NCI-H2196 treated with DMSO at 0.1 percent for 48 hours (cell line): ENCODE data around the gene ATF6.
"Not testable (repeated sequence)": the region's sequence is repeated elsewhere in the genome, so short reads cannot be mapped to it uniquely, and the experiment has no call there.

ENCODE experiments used
- DNase-seq: peaks from one replicate; lab custom pipeline; 2025; ENCODE audit not compliant: unreplicated experiment; lab: John Stamatoyannopoulos, UW

ATF6 gene

DNA sequence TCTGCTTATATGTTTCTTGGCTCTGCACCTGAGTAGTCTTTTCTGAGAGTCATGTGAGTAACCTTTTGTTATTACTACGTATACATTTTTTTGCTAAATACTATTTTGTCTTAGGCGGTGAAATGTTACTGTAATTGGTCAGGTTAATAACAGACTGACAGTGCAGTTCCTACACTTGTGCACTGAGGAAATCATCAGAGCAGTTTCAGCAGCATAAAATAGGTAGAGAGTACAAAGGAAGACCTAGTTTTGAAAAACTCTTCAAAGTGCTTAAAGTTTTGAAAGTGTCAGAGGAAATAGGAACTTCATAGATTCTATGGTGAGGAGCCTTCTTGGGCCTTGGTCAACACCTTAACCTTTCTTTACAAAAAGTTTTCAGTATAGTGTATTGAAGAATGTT is 11.1 kb downstream of the ATF6 start:
- DNase-seq = no peak

DNA sequence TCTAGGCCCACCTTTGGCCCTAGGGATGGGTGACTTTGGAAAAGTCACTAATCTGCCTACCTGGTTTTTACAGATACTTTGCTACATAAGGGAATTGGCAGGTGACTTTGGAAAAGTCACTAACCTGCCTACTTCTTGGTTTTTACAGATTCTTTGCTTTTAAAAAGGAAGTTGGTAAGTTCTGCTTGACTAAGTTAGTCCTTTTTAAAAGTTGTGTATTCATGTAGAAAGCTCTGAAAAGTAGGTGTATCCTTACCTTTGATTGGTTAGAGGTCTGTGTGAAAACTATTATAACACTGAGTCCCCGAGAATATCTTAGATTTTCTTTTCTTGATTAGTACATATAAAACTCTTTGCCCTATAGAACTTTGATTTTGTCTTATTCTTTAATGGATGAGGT is 12.4 kb downstream of the ATF6 start:
- DNase-seq = no peak

DNA sequence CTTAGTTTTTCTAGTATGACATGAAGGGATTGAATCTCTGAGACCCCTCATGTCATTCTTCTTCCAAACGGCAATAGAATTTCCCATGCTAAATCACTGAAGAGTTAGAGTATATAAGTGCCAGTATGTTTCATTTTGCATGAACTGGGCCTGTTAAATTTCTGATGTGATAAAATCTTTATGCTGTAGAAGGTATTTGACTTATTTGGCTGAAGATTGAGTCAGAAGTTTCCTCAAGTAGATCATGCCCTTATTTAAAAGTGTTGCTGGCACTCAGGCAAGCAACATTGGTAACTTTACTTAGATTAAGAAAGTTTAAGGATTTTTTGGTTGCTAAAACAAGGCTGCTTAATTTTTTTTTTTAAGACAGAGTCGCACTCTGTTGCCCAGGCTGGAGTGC is 13.3 kb downstream of the ATF6 start:
- no peak for DNase-seq

DNA sequence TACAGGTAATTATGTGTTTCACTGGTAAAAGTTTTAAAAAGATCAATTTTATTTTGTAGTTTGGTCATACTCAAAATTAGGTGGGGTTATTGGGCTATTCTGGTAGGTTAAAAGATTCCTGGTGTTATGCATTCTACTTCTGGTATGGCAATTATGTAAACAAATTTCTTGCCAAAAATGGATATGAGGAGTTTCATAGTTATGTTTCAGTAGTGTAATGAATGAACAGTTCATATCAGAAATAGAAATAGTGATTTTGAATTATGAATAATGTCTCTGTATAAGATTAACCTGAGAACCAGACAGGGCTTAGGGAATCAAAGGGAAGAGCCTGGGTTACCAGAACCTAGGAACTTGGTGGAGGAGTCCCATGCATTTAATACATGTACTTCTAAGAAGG is 15.9 kb downstream of the ATF6 start:
- DNase-seq = no peak

DNA sequence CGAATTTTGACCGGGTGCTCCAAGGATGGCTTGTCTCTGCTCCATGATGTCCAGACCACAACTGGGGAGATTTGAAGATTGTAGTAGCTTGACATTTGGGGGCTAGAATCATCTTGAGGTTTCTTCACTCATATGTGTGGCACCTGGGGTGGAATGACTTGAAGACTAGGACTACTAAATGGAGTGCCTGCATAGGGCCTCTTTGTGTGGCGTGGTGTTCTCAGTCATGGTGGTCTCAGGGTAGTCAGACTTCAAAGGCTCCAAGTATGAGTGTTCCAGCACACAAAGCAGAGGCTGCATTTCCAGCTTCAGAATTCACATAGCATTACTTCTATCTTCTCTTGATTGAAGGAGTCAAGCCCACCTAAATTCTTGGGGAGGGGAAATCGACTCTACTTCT is 16.8 kb downstream of the ATF6 start:
- no peak for DNase-seq

DNA sequence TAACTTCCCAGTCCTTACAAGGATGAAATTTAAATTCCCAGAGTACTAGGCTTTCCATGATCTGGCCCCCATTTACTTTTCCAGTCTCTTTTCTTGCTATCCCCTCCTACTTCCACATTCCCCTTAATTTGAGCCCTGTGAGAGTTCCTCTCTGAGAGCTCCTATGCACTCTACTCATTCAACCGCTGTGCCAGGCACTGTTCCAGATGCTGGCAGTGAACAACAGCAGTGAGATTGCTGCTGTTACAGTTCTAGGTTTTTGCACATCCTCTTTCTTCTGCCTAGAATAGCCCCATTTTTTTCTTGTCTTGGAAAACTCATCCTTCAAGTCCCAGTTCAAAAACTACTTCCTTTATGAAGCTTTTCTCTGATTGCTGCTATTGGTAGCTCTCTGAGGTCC is 18.8 kb downstream of the ATF6 start:
- no peak for DNase-seq

DNA sequence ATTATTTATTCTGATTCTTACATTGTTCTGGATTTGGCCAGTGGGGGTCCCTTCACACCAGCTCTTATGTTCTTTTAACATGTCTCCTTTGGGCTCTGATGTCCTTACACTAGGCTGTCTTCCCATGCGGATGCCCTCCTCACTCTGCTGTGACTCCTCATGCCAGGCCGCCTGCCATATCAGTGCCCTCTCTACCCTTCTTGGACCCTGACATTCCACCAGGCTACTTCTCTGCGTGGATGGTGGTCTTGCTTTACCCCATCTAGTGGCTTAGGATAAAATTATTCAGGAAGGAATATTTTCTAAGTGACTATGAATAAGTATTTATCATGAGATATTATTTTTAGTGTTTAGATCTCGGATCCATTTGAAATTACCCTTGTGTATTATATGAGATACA is 21.2 kb downstream of the ATF6 start:
- no peak for DNase-seq

DNA sequence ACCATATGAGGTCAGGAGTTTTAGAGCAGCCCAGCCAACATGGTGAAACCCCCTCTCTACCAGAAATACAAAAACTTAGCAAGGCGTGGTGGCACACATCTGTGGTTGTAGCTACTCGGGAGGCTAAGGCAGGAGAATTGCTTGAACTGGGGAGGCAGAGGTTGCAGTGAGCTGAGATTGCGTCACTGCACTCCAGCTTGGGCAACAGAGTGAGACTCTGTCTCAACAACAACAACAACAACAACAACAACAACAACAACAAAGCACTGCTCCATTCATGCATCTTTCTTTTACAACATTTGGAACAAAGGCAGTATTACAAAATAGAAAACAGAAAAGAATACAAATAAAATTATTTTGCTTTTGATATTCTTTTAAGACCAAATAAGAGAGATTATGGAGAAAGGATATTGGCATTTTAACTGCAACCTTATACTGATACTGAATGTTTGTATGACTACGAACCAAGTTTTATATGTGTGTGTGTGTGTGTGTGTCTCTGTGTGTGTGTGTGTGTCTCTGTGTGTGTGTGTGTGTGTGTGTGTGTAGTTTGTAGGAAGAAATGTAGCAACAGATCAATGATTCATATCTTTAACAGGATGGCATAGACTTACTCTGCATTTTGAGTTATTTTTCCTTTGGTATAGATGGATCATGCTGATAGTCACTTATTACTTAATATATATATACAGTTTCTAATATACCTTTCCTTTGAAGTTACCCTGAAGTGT is 24.6 kb downstream of the ATF6 start:
- DNase-seq = no peak

DNA sequence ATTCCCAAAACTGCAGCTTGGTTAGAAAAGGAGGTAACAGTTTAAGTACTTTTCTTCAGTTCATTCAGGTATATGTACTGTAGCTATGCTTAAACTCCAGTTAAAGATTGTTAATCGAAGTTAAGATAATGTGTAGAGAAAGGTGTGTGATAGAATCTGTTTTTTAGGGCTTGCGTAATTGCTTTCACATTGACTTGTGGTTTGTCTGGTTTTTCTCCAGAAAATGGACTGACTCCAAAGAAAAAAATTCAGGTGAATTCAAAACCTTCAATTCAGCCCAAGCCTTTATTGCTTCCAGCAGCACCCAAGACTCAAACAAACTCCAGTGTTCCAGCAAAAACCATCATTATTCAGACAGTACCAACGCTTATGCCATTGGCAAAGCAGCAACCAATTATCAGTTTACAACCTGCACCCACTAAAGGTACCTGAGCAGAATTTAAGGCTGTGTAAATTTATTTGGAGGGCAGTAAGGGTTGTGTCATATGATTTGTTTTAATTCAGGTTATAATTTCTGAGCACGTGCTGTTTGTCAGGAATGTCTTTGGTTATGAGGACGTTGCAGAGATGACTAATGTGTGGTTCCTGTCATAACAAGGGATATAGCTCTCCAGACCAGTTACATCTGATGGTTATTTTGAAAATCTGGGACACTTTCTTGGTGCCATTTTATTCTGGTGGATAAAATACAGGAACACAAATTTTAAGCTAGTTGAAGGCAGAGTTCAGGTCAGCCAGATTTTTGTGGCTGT is 26.0 kb downstream of the ATF6 start:
- no peak for DNase-seq

DNA sequence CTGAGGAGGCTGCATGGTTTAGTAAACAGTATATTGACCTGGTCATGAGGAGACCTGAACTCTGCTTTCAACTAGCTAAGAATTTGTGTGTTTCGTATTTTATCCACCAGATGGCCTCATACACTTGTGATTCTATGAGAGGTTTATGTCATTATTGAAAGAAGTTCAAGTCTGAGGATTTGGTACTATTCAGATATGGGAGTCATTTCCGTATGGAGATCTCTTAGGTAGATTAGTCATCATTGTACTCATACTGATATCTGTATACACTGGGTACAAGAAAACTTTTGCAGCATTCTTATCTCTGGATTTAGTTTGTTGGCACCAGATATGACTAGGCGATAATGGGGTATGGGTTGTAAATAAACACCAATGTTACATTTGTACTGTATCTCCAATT is 26.6 kb downstream of the ATF6 start:
- peak; percentile 42 for DNase-seq

DNA sequence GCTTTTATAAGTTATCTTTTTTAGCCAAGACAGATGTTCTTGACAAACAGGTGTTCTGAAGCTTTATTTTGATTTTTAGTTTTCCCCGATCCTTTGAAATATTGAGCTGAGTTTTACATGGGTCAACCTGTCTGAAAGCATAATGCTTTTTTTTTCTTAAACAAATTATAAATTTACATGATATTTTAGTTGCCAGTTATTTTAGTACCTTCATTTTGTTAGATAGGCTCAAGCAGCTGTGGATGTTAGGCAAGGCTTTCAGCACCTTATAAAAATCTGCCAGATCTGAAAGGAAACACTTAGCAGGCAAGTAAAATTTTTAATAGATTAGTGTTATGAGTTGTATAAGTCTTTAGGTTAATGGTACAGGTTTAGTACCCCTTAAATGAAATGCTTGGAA is 33.7 kb downstream of the ATF6 start:
- no peak for DNase-seq

DNA sequence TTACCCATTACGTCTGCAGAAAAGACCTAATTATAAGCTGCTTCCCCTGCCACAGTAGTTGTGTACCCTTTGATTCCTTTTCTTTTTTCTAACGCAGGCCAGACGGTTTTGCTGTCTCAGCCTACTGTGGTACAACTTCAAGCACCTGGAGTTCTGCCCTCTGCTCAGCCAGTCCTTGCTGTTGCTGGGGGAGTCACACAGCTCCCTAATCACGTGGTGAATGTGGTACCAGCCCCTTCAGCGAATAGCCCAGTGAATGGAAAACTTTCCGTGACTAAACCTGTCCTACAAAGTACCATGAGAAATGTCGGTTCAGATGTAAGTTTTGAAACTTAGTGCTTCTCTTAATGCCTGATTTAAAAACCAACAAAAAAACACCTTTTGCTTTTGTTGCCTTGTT is 35.8 kb downstream of the ATF6 start:
- no peak for DNase-seq

DNA sequence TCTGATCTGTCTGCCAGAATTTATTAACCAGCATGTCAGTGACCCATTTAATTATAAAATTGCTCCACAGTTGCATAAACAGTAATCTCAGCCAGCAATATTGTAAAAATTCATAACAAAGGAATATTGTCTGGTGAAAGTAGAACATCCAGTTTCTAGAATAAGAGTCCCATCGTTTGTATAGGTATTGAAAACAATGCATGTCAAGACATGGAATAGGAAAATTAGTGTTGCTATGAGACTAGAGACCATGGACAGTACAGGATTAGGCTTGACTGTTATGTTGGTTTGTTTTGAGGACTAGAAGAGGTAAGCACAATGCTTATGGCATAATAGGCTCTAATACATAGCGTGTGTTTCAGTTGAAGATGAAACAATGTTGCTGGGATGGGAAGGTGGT is 37.1 kb downstream of the ATF6 start:
- no peak for DNase-seq

DNA sequence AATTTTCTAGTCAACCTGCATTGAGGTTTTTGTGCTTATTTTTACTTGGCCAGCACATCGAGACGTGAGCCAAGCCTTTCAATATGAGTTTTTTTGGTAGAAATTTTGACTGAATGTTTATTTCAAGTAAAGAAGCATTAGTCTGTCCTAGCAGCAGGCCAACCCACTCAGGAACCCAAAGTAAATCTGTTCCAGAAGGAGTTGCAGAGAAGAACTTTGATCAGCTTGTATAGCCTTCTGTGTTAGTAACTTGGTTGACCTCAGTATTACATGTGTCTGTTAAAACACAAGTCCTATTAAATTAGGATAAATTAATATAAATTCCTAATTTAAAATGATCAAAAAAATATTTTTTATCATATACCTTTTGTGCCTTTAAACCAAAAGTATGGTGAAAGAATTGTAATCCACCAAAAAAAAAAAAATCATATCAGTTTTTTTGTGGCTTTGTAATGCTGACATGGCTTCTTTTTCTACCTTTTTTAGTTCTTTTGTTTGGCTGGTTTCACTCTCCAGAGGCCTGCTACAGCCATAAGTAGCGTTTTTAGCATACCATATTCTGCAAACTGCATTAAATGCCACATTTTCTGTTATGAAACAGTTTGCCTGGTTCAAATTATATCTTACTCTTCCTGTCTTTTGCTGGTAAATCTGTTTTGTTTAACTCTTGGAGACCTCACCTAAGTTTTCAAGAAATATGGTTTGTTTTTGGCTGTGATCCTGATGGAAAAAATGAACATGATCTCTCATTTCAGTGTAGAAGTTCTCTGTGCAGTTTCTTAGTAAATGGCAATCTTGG is 39.5 kb downstream of the ATF6 start:
- DNase-seq = no peak

DNA sequence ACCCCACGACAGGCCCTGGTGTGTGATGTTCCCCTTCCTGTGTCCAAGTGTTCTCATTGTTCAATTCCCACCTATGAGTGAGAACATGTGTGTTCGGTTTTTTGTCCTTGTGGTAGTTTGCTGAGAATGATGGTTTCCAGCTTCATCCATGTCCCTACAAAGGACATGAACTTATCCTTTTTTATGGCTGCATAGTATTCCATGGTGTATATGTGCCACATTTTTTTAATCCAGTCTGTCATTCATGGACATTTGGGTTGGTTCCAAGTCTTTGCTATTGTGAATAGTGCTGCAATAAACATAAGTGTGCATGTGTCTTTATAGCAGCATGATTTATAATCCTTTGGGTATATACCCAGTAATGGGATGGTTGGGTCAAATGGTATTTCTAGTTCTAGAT is 43.1 kb downstream of the ATF6 start:
- DNase-seq = not testable (repeated sequence)

DNA sequence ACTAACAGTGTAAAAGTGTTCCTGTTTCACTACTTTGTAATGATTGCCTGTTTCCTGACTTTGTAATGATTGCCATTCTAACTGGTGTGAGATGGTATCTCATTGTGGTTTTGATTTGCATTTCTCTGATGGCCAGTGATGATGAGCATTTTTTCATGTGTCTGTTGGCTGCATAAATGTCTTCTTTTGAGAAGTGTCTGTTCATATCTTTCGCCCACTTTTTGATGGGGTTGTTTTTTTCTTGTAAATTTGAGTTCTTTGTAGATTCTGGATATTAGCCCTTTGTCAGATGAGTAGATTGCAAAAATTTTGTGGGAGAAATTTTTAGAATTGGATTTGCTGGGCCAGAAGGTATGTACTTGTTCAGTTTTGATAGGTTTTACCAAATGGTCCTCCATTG is 43.5 kb downstream of the ATF6 start:
- not testable (repeated sequence) for DNase-seq

DNA sequence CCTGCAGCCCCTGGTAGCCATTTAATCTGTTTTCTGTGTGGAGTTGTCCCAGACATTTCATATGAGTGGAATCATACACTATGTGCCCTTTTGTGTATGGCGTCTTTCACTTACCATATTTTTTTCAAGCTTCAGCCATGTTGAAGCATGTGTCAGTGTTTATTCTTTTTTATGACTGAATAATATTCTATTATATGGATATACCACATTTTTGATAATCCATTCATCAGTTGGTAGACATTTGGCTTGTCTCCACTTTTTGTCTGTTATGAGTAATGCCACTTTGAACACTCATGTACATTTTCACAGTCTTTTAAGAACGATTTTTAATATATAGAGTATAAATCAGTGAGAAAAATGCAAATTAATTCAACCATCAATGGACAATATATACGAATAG is 44.7 kb downstream of the ATF6 start:
- no peak for DNase-seq

DNA sequence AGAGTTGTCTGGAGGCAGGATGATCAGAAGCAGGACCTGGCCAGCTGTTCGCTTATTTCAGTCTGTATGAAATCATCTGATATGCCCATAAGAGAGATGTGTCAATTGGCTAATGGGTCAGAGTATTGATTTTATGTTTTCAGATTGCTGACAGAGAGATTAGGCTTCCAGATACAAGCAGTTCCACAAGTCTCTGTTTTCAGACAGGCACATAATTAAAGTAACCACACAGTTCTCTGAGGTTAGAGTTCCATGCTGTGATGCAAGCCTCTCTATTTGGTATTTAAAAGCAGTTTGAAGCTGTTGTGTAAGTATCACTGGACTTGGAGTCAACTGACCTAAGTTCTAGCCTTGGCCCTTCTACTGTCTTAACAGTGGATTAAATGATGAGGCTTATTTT is 50.1 kb downstream of the ATF6 start:
- no peak for DNase-seq

DNA sequence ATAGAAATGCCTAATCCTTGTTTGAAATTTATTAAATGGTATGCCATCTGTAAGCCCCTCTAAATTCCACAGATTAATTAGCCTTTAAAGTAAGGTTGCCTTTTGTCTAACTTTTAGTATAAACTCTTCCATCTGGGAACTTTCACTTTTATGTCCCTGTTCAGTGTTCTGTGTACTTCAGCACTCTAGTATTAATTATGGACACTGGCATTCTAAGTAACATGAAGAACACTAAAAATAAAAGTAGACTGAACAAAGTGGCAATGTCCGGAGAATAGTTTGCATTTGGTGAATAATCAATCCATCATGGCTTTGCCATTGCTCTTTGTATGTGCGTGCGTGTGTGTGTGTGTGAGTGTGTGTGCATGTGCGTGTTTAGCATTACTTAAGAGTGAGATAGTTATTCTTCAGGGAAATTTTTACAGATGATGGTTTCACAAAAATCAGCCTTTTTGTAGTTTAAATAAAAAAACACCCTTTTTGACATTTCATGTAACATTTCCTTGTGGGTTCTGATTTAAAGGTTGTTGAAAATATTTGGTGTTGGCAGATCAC is 51.1 kb downstream of the ATF6 start:
- no peak for DNase-seq

DNA sequence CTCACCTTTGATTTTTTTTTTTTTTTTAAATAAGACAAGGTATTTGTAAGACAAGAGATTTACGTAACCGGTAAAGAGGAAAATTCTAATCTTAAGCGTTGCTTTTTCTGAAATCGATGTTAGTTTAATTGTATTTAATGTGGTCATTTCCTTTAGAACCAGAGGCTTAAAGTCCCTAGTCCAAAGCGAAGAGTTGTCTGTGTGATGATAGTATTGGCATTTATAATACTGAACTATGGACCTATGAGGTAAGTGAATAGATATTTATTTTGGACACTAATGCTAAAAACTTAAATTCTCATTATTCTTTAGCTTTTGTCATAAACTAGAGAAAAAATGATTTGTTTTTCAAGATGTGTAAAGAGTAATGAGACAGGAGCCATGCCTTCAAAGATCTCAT is 54.8 kb downstream of the ATF6 start:
- no peak for DNase-seq

DNA sequence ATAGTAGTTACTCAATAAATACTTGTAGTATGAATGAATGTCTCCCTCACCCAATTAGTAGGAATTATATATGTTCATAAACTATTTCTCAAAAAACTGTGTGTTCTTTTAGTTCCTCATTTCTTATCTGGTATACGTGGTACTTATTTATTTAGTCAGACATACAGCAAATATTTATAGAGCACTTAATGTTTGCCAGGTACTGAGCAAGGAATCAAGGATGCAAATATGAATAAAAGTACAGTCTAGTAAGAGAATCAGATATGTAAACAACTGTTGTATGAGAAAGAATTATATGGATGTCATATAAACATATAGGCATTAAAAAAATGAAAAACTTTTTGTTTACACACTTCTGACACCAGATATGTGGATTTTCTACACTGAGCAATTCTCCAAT is 58.5 kb downstream of the ATF6 start:
- DNase-seq = no peak

DNA sequence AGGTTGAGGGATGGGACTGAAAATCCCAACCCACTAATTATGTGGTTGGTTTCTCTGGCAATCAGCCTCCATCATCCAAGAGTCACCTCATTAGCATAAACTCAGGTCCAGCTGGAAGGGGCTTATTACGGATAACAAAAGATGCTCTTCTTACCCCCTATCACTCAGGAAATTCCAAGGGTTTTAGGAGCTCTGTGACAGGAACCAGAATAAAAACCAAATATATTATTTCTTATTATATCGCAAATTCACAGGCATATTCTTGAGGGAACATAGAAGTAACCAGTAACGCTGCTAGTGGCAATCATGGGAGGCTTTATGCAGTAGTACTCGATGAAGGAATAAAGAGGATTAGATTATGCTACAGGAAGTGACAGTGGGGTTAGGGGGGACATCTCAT is 59.7 kb downstream of the ATF6 start:
- no peak for DNase-seq
